ENCODE data around the gene ATP11C.
"Not testable (repeated sequence)": the region's sequence is repeated elsewhere in the genome, so short reads cannot be mapped to it uniquely, and the experiment has no call there.

Gene ATP11C

DNA sequence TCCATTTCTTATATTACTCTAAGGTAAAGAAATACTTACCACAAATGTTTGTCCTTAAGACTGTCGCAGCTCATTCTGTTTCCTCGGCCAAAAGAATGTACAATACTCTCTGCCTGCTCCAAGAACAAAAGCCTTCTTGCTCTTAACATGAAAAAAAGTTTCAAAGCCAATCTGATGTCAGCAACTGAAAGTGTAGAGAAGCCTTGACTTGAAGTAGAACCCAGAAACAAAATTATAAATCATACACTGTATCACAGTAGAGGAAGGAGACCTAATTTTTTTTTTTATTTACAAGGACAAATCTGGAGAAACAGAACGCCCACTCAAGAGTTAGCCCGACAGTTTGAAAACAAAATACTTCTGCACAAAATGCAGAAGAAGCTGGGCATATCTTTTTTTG is 224.8 kb downstream of the ATP11C start, which contains the start of gene MCF2:
TSS of gene MCF2 (minus strand) at position 101 of the 400 bp plus-strand sequence. CDS start 56,423 bp downstream, outside the sequence.
- no peak for DNase-seq

DNA sequence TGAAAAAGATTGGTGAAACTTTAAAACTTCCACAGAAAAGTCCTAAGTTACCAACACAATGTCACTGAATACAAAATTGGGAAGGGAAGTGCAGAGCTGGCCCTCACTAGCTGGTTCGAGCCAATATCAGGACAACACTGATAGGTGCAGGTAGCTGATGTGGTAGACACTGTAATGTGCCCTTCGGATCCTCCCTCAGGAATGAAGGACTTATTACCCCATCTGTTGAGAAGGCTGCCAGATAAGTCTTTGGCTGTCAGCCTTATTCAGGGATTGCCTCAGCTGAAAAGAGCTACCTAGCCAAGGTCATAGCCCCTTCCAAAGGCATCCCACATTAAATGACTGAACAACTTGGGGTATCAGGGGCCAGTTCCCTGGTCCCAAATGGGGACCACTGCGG is 230.2 kb downstream of the ATP11C start:
- DNase-seq, result no peak

DNA sequence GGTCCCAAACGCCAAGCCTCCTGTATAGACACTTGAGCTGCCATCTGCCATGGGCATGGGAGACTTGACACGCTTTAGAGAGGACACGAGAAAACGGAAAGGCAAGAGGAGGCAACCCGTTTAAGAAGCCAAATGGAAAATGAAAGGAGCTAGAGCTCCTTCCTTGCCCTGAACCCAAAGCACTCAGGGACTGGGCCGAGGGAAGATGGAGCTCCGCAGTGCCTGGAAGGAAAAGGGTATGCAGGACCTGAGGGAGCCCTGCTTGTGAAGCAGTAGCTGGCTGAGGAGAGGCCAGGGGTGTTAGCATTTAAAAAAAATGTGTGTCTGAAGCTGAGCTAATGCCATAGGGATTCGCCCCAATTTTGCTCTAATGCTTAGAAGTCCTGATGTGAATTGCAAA is 239.9 kb downstream of the ATP11C start:
- DNase-seq, result no peak

DNA sequence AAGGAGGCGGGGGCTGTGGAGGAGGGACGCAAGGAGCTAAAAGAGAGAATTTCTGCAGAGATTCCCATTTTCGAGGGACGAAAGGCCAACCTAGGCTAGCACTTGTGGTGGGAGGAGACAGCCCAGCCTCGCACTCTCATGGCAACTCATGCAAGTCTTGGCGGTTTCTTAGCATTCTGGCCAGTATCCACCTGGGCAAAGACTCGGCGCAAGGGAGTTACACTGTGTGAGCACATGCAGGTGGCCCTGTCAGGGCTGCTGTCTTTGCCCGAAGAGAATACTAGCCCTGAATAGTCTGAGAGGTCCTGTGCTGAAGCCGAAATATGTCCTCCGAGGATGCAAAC is 240.4 kb downstream of the ATP11C start:
- DNase-seq, result no peak

DNA sequence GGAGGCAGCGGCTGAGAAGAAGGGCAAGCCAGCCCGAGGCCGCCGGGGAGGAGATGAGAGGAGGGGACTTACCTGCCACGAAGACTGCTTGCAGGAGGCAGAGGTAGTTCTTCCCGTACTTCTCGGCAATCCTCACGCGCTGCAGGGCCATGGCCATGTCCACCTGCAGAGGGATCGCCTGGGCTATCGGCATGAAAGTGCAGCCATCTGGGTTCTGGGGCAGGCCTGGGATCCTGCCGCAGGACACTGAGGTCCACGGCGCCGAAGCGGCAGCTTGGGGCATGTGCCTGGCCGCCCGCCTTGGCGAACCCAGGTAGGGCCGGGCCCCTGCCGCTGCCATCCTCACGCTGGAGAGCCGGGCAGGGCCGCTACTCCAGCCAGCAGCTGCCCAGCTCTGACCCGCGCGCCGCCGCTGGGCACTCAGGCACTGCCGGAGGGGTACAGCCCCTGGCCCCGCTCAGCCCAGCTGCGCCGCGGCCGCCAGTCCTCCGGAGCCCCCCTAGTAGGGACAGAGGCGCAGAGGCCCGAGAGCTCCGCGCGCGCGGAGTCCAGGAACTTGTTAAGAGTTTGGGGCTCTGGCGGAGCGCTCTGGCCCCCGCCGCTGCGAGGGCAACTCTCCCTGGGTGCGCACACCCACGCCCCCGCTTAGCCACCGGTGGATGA is 240.9 kb downstream of the ATP11C start:
- no peak for DNase-seq

DNA sequence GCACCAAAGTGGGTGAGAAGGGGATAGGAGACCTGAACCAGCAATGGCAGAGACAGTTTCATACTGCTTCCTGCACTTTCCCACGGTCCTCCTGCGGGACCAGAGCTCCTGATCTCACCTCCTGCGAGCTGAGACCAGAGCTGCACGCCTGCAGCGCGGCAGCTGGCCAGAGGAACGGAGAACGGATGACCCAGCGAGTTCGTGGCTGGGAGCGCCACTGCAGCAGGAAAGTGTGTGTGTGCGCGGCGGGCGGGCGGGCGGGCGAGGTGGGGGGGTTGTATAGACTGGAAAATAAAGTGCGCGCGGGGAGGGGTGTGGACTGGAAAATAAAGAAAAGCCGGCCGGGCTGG is 241.4 kb downstream of the ATP11C start:
- no peak for DNase-seq

DNA sequence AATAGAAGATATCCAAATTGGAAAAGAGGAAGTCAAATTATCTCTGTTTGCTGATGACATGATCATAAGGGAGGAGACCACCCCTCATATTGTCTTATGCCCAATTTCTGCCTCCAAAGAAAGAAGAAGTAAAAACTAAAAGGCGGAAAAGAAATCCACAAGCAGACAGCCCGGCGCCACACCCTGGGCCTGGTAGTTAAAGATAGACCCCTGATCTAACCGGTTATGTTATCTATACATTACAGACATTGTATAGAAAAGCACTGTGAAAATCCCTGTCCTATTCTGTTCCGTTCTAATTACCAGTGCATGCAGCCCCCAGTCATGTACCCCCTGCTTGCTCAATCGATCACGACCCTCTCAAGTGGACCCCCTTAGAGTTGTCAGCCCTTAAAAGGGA is 247.7 kb downstream of the ATP11C start:
- DNase-seq, result not testable (repeated sequence)

DNA sequence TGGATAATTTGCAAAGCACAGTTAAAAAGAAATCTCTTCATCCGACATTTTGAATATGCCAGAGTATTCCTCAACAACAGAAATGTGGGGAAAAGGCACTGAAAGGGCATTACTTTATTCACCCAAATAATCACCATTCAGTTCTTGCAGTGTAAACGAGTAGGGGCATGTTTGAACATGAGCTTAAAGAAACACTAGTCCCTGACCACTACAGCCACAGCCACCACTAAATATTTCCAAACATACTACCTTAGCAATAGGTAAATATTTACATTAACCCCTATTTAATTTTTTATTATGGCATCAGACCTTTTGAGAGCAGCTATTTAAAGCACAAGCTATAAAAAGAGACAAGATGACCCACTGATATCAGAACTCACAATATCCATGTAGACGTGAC is 252.5 kb downstream of the ATP11C start:
- no peak for DNase-seq
